K562 (cell line): ENCODE results near the gene PCSK2.

Experiments
- JUN ChIP-seq, 2 experiments: sonication (generic) in 1 of 2; formaldehyde crosslinking in 1 of 2; IDR thresholded peaks; 2 replicates each; pipeline versions ENCODE4 v1.6.1 to v1.8.0; 2012 to 2022; ENCODE audit warnings: borderline replicate concordance in 2 of 2, mild to moderate bottlenecking in 2 of 2, improper control_type of control experiment in 1 of 2, low read depth in 1 of 2, low read length in 1 of 2, missing genetic modification reagents in 1 of 2
- MEF2A ChIP-seq: IDR thresholded peaks from 2 replicates; pipeline ENCODE4 v1.6.1; 2011; ENCODE audit warnings: low read depth, mild to moderate bottlenecking, low read length, moderate library complexity; ENCODE audit not compliant: control insufficient read depth
- POLR2AphosphoS5 ChIP-seq: IDR thresholded peaks from 2 replicates; pipeline ENCODE4 v1.6.1; 2011; ENCODE audit warnings: mild to moderate bottlenecking, low read depth, low read length, moderate library complexity; ENCODE audit not compliant: control insufficient read depth, insufficient read depth
- ZBTB17 ChIP-seq: fragments of 450-650 bp; formaldehyde crosslinking; IDR thresholded peaks from 2 replicates; pipeline ENCODE4 v1.4.0; 2020; ENCODE audit warnings: mild to moderate bottlenecking

DNA sequence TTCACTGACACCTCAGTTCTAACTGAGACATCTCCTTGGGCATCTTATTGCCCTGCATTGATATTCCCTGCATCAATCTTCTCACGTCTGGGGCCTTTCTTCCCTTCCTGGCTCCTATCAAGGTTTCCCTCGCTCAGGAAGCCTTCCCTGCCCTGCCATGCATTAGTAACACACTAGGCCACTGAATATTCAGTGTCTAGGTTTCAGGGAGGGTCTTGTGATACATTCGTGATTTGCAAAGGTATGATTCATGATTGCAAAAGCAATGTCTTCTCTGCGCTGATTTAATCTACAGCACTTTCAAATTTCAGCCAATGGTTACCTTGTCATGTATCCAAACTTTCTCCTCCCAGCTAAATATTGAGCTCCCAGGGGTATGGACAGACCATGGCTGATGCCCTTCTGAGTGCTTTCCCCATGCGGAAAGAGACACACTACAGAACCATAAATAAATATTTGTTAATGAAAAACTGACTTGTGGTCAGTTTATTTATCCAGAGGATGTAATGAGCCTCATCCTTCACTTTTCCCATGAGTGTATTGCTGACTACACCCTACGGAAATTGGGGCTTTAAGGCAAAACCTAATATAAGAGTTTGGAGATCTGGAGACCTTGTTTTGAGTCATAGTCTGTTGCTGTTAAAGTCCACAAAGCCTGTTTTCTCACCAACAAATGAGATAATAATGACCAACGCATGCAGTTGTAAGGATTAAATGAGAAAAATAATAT lies 21.6 kb upstream of the PCSK2 start:
- TF ChIP-seq POLR2AphosphoS5 = no peak
- no peak for TF ChIP-seq MEF2A
- TF ChIP-seq ZBTB17 (CRISPR knock-in tag) = no peak
- no peak for TF ChIP-seq JUN (IDR thresholded peaks at IDR 0.05; ENCODE audit: borderline replicate concordance, low read depth, low read length)
- no peak for TF ChIP-seq JUN (CRISPR knock-in tag; IDR thresholded peaks at IDR 0.05; ENCODE audit: borderline replicate concordance)
